Pancreas (tissue), 10 donors: ENCODE measurements around the gene PPP2R2D. TPM values are rescaled to one million over a fixed set of nuclear protein-coding genes. Genes with fewer than 3 reads are reported as not detected.
A peak's percentile ranks its signal among the peaks of the same experiment; 100 is the strongest.

Source experiments
- ATAC-seq, 4 donors: fragments of 200-7000 bp; cut with Tn5 transposase; one replicate each; pipeline versions ENCODE4 v1.8.0 to v1.9.1; 2020; ENCODE audit warnings: mild to moderate bottlenecking in 4 of 4, moderate library complexity in 4 of 4
- DNase-seq, 6 donors: peaks; one replicate each; pipeline ENCODE4 v3.0.0-alpha.2; 2020
- FAIRE-seq: peaks from 2 replicates; lab custom pipeline; 2012; peaks lifted over from hg19 to GRCh38; lab: Jason Lieb, UNC
- H3K27ac ChIP-seq, 4 donors: fragments of 200-600 bp; sonication (generic); 1 replicate in 3 of 4; 2 replicates in 1 of 4; pipeline versions ENCODE4 v1.5.0 to v1.8.0; 2020
- H3K27me3 ChIP-seq, 4 donors: fragments of 200-600 bp; one replicate each; pipeline ENCODE4 v1.8.0; 2021
- H3K36me3 ChIP-seq, 3 donors: fragments of 200-600 bp; sonication (generic) in 1 of 3; one replicate each; pipeline versions ENCODE4 v1.5.0 to v1.8.0; 2020 to 2021
- H3K4me1 ChIP-seq, 3 donors: fragments of 200-600 bp; one replicate each; pipeline ENCODE4 v1.8.0; 2021
- H3K4me3 ChIP-seq, 4 donors: fragments of 200-600 bp; sonication (generic) in 2 of 4; one replicate each; pipeline versions ENCODE4 v1.5.0 to v1.8.0; 2020 to 2021
- H3K9me3 ChIP-seq, 4 donors: fragments of 200-600 bp; one replicate each; pipeline ENCODE4 v1.8.0; 2021
- WGBS, 2 donors: extraction: QIAGEN DNeasy Blood & Tissue Kit; methylation state at CpG; one replicate each; pipeline ENCODE4 v1.1.7; 2013; 5-methylcytosine and 5-hydroxymethylcytosine counted together
- intact Hi-C, 3 donors: fragments of 100-400 bp; cut with DNase I; formaldehyde crosslinking; loops; one replicate each; pipeline versions ENCODE4 v1.11.1 to v1.14.2; 2022
- polyA plus RNA-seq, 2 donors: library from polyadenylated mRNA; stranded (reverse); fragments of 200-250 nt; gene quantifications; one replicate each; pipeline ENCODE4 v1.2.3, GENCODE V29; 2013
- total RNA-seq, 6 donors: library from RNA; stranded (reverse); fragmentation: NEBNext Ultra II Directional in 4 of 6; extraction: Animal tissue kit (Norgen Biotek cat#: 25700) in 4 of 6; gene quantifications; one replicate each; pipeline versions ENCODE4 v1.2.1 to v1.2.4, GENCODE V29; 2021 to 2023
- TF ChIP-seq, protein P1 (sequence below), 4 donors: fragments of 200-600 bp; sonication (generic) in 3 of 4; IDR thresholded peaks; one replicate each; pipeline versions ENCODE4 v1.5.0 to v1.8.0; 2021; ENCODE audit warnings: antibody characterized with exemption in 4 of 4
- donor health status: healthy with polysubstance abuse.
- donor health status: DM: no; HTN: no; CAD: no; lungs with moderate emphysema.
- donor health status: DM: no; HTN: no; CAD: no.
- donor health status: control.
- donor health status: control.
- donor health status: Bipolar disorder and iron deficiency.
- donor health status: DM: yes; HTN: yes; CAD: no.
- donor health status: DM: no; HTN: no; CAD: no.
- donor health status: DM: no; HTN: no; CAD: no.
- donor health status: DM: yes; HTN: yes; CAD: no.

PPP2R2D gene
- total and polyA plus RNA-seq, 8 donors: 25.5 to 87.7 (median 35.3) TPM

DNA sequence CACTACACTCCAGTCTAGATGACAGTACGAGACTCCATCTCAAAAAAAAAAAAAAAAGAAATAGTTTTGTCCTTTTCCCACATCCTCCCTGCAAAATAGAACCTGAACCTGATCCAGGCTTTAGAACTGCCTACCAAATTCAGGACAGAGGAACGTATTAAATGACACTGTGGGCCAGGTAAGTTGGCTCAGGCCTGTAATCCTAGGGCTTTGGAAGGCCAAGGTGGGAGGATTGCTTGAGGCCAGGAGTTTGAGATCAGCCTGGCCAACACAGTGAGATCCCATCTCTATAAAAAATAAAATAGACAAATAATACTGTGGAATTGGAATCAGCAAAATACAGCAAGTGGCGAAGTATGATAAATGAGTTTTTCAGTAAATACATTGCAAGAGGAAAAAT lies 90.9 kb downstream of the PPP2R2D start:
- H3K4me1 ChIP-seq: peaks cover 0 to 19% (median 14%) of the 10 kb centered on the region in 3 donors
- no peak for DNase-seq
- no peaks in the 10 kb centered on the region for H3K27me3 ChIP-seq
- H3K4me3 ChIP-seq: no peak overlapping the region
- TF ChIP-seq, protein P1, sequence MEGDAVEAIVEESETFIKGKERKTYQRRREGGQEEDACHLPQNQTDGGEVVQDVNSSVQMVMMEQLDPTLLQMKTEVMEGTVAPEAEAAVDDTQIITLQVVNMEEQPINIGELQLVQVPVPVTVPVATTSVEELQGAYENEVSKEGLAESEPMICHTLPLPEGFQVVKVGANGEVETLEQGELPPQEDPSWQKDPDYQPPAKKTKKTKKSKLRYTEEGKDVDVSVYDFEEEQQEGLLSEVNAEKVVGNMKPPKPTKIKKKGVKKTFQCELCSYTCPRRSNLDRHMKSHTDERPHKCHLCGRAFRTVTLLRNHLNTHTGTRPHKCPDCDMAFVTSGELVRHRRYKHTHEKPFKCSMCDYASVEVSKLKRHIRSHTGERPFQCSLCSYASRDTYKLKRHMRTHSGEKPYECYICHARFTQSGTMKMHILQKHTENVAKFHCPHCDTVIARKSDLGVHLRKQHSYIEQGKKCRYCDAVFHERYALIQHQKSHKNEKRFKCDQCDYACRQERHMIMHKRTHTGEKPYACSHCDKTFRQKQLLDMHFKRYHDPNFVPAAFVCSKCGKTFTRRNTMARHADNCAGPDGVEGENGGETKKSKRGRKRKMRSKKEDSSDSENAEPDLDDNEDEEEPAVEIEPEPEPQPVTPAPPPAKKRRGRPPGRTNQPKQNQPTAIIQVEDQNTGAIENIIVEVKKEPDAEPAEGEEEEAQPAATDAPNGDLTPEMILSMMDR (IDR thresholded peaks at IDR 0.05): no peak
- H3K27ac ChIP-seq: no peak overlapping the region
- FAIRE-seq: no peak
- ATAC-seq: no peak
- intact Hi-C loops: no loop called here
- H3K36me3 ChIP-seq: no peaks in the 10 kb centered on the region
- no peaks in the 10 kb centered on the region for H3K9me3 ChIP-seq
- WGBS, 2 donors: 94 to 97% methylated on average over 3 of the region's 3 CpGs

DNA sequence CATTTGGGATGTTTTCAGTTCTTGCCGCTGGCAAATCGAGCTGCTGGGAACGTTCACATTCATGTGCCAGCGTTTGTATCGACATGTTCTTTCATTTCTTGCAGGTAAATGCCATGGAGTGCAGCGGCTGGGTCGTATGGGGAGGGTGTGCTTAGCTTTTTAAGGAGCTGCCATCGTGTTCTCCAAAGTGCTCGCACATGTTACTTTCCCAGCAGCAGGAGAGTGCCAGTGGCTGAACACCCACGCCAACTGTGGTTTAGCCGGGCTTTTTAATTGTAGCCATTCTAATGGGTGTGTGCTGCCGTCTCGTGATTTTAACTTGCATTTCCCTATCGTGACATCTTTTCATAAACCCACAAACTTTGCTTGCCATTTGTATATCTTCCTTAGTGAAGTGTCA lies 92.5 kb downstream of the PPP2R2D start:
- peak; percentile 36 to 67 (median 55) for ATAC-seq
- intact Hi-C loops: no loop called here
- Histone ChIP-seq H3K27me3 (no peaks in the 10 kb centered on the region), H3K9me3 (no peaks in the 10 kb centered on the region), H3K4me1 (peaks cover 14 to 33% (median 28%) of the 10 kb centered on the region in 3 donors), H3K36me3 (no peaks in the 10 kb centered on the region), H3K4me3 (no peak overlapping the region), H3K27ac (peak overlapping the region in 3 of 4 donors; percentile 56 to 67 (median 59))
- peak in 4 of 6 donors; percentile 49 to 66 (median 62) for DNase-seq
- WGBS, 2 donors: 36 to 43% methylated on average over 14 of the region's 14 CpGs
- TF ChIP-seq, protein P1 (IDR thresholded peaks at IDR 0.05): no peak
- FAIRE-seq: no peak

DNA sequence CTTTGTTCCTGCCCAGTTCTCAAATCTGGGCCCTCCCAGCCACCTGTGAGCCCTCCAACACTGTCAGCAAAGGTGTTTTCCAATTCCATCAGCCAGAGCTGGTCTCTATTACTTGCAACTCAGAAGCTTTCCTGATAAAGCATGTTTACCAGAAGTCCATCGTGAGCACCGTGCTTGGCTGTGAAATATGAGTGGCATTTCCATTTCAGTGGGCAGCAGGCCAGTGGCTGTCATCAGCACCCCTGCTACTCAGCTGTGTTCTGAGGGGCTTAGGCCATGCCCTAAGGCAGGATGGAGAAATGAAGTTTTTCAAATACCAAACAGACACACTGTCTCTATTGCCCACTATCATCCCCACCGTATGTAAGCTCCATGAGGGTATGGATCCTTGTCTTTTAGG lies 93.6 kb downstream of the PPP2R2D start:
- WGBS, 2 donors: 34 to 40% methylated on average over 3 of the region's 3 CpGs

DNA sequence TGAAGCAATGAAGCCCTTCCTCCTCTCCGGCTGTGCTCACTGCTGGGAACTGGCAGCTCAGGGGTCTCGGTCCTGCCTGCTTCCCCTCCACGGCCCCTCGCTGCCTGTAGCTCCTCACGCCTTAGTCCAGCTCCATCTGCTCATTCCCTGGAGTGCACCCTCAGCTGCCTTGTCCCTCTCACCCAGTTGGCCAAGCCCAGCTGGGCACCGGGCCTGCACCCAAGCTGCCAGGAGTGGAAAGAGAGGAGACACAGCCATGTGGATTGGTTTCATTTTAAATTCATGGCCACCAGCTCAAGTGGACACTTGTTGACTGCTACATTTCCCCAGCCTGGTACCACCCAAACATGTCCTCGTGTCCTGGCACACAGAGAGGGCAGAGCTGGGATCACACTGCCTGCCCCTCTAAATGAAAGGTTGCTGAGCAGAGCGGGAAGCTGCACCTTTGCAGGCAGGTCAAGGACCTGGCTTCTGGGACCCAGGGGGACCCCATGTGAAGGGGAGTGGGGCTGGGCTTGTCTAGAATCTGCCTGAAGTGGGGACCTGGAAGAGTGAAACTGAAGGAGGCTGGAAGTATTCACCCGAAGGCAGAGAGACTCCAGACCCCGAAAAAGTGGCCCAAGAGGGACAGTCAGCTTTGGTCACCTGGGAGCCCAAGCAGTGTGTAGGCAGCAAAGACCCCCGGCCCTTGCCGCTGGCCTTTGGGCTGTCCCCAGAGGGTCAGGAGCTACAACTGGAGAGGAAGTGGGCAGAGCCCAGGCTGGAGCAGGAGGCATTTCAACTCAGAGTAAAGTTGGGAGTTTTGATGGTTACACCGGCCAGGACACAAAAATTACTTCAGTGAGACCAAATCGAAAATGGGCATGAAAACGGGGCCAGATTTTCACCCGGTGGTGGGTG lies 95.9 kb downstream of the PPP2R2D start:
- Histone ChIP-seq H3K4me1 (peaks cover 21 to 46% (median 40%) of the 10 kb centered on the region in 3 donors), H3K27me3 (no peaks in the 10 kb centered on the region), H3K4me3 (no peak overlapping the region), H3K36me3 (no peaks in the 10 kb centered on the region), H3K27ac (peak overlapping the region; percentile 50 to 95 (median 73)), H3K9me3 (no peaks in the 10 kb centered on the region)
- WGBS, 2 donors: 61 to 70% methylated on average over 16 of the region's 16 CpGs
- TF ChIP-seq, protein P1 (IDR thresholded peaks at IDR 0.05): no peak
- peak; percentile 57 to 73 (median 71) for ATAC-seq
- no peak for FAIRE-seq
- peak; percentile 72 to 88 (median 80) for DNase-seq
- intact Hi-C loops: no loop called here

More for the DNA sequence above, 93.6 kb downstream of the PPP2R2D start:
- DNase-seq: peak in 1 of 6 donors; percentile 29
- FAIRE-seq: no peak
- intact Hi-C loops: no loop called here
- no peaks in the 10 kb centered on the region for H3K27me3 ChIP-seq
- H3K9me3 ChIP-seq: no peaks in the 10 kb centered on the region
- TF ChIP-seq, protein P1 (IDR thresholded peaks at IDR 0.05): no peak
- H3K27ac ChIP-seq: peak overlapping the region in 3 of 4 donors; percentile 56 to 67 (median 59)
- peaks cover 21 to 45% (median 40%) of the 10 kb centered on the region in 3 donors for H3K4me1 ChIP-seq
- no peaks in the 10 kb centered on the region for H3K36me3 ChIP-seq
- peak in 3 of 4 donors; percentile 4 to 26 (median 6) for ATAC-seq
- no peak overlapping the region for H3K4me3 ChIP-seq
